Neural cell (in vitro differentiated cells): ENCODE results near the gene DSCAM. TPM values are rescaled to one million over a fixed set of nuclear protein-coding genes. Genes with fewer than 3 reads are reported as not detected.

ENCODE experiments used
- H2AFZ ChIP-seq: fragments of 200-600, 300-800 bp; sonication (generic), shearing (Covaris generic); 2 replicates; pipeline ENCODE4 v1.6.0; 2014; ENCODE audit warnings: low read depth, mild to moderate bottlenecking, antibody characterized with exemption, low read length, moderate library complexity
- H3F3A ChIP-seq: fragments of 200-600 bp; shearing (Covaris generic); 2 replicates; pipeline ENCODE4 v1.6.1; 2016; ENCODE audit warnings: mild to moderate bottlenecking, moderate library complexity, mixed read lengths, antibody characterized with exemption, low read length; ENCODE audit not compliant: insufficient read depth, poor library complexity, severe bottlenecking
- H3K27ac ChIP-seq: fragments of 200-600, 300-800 bp; sonication (generic), shearing (Covaris generic); 2 replicates; pipeline ENCODE4 v1.5.1; 2014; ENCODE audit warnings: mild to moderate bottlenecking, low read length, moderate library complexity
- H3K27me3 ChIP-seq: fragments of 300-800, 200-600 bp; sonication (generic), shearing (Covaris generic); 2 replicates; pipeline ENCODE4 v1.6.0; 2014; ENCODE audit warnings: mild to moderate bottlenecking, low read depth, low read length, moderate library complexity; ENCODE audit not compliant: insufficient read depth
- H3K36me3 ChIP-seq: fragments of 300-800, 200-600 bp; sonication (generic), shearing (Covaris generic); 2 replicates; pipeline ENCODE4 v1.5.1; 2014; ENCODE audit warnings: mild to moderate bottlenecking, antibody characterized with exemption, low read length, moderate library complexity; ENCODE audit not compliant: insufficient read depth
- H3K4me2 ChIP-seq: fragments of 300-800, 200-600 bp; sonication (generic), shearing (Covaris generic); 2 replicates; pipeline ENCODE4 v1.6.0; 2014; ENCODE audit warnings: mild to moderate bottlenecking, low read length
- H3K4me3 ChIP-seq: fragments of 300-800, 200-600 bp; sonication (generic), shearing (Covaris generic); 2 replicates; pipeline ENCODE4 v1.5.1; 2014; ENCODE audit warnings: mild to moderate bottlenecking, low read length, moderate library complexity
- H3K79me2 ChIP-seq: fragments of 200-600 bp; shearing (Covaris generic); replicated peaks from 2 replicates; pipeline ENCODE4 v1.6.0; 2014; ENCODE audit warnings: mild to moderate bottlenecking, low read length, moderate library complexity; ENCODE audit not compliant: insufficient read depth
- H3K9ac ChIP-seq: fragments of 300-800, 200-600 bp; sonication (generic), shearing (Covaris generic); 2 replicates; pipeline ENCODE4 v1.6.1; 2016; ENCODE audit warnings: mild to moderate bottlenecking, low read length, mixed read lengths
- H3K9me2 ChIP-seq: fragments of 200-600 bp; shearing (Covaris generic); 2 replicates; pipeline ENCODE4 v1.6.1; 2016; ENCODE audit warnings: mild to moderate bottlenecking, low read length, mixed read lengths; ENCODE audit not compliant: insufficient read depth
- H3K9me3 ChIP-seq: fragments of 200-600, 300-800 bp; sonication (generic), shearing (Covaris generic); 2 replicates; pipeline ENCODE4 v1.6.1; 2016; ENCODE audit warnings: mild to moderate bottlenecking, mixed run types, low read length, moderate library complexity, mixed read lengths
- H4K20me1 ChIP-seq: fragments of 200-600 bp; shearing (Covaris generic); 2 replicates; pipeline ENCODE4 v1.6.1; 2016; ENCODE audit warnings: mild to moderate bottlenecking, mixed run types; ENCODE audit not compliant: insufficient read depth
- CTCF ChIP-seq: fragments of 450-650 bp; IDR thresholded peaks from 2 replicates; pipeline ENCODE4 v1.5.1; 2014; ENCODE audit warnings: antibody characterized with exemption, mild to moderate bottlenecking, moderate library complexity; ENCODE audit not compliant: poor library complexity, severe bottlenecking
- EP300 ChIP-seq: fragments of 450-650 bp; conservative IDR thresholded peaks from 2 replicates; pipeline ENCODE4 v1.6.1; 2014; ENCODE audit warnings: antibody characterized with exemption, mild to moderate bottlenecking, moderate library complexity; ENCODE audit not compliant: poor library complexity, severe bottlenecking
- EZH2 ChIP-seq: fragments of 200-600, 300-800 bp; shearing (Covaris generic), sonication (generic); IDR thresholded peaks from 2 replicates; pipeline ENCODE4 v1.6.1; 2014; ENCODE audit warnings: antibody characterized with exemption, low read length, borderline replicate concordance, mild to moderate bottlenecking; ENCODE audit not compliant: insufficient read depth, poor library complexity, severe bottlenecking
- MXI1 ChIP-seq: fragments of 450-650 bp; conservative IDR thresholded peaks from 2 replicates; pipeline ENCODE4 v1.6.1; 2014; ENCODE audit warnings: antibody characterized with exemption, mild to moderate bottlenecking; ENCODE audit not compliant: poor library complexity, severe bottlenecking
- POLR2AphosphoS5 ChIP-seq: IDR thresholded peaks from 2 replicates; pipeline ENCODE4 v1.6.1; 2012
- RAD21 ChIP-seq: fragments of 450-650 bp; conservative IDR thresholded peaks from 2 replicates; pipeline ENCODE4 v1.6.1; 2014; ENCODE audit warnings: antibody characterized with exemption, mild to moderate bottlenecking, moderate library complexity
- SMC3 ChIP-seq: fragments of 450-650 bp; conservative IDR thresholded peaks from 2 replicates; pipeline ENCODE4 v1.6.1; 2014; ENCODE audit warnings: antibody characterized with exemption, mild to moderate bottlenecking, moderate library complexity; ENCODE audit not compliant: poor library complexity
- TAF1 ChIP-seq: IDR thresholded peaks from 2 replicates; pipeline ENCODE4 v1.6.1; 2012; ENCODE audit warnings: low read depth
- polyA plus RNA-seq: library from polyadenylated mRNA; depleted of rRNA; stranded (reverse); fragments of >200 nt; gene quantifications from 2 replicates; pipeline ENCODE4 v1.2.3, GENCODE V29; 2014
- TF ChIP-seq, protein P1 (sequence below): IDR thresholded peaks from 2 replicates; pipeline ENCODE4 v1.6.1; 2012; ENCODE audit warnings: borderline replicate concordance

The DSCAM gene
- polyA plus RNA-seq, 1 donor from 2014 or later: 5.3 TPM

DNA sequence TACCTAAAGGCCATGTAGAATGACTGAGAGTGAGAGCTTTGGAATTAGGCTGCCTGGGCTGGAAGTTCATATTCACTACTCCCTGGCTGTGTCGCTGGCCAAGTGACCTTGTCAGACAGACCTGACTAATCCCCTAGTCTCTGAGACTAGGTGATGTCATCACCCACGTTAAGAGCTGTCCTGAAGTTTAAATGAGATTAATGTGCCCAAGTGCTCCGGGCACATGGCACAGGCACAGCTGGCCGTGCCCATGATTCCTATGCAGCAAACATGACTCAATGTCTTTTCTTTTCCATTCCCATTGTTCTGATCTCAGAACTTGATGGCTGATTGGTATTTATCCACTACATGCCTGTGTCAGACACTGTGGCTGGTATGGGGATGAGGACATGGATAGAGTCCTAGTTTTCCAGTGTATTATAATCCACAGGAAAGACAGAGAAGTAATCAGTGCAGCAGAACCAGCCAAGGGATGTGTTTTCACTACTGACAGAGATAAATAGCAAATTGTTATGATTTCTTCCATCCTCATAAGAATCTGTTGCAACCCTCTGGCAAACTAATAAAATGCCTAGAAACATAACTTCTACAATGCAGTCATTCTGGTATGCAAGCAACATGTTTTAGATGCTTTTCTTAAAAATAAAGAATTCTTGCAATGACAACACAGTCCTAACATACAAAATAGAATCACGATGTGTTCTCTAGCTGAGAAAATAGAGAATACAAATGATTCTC, 798.8 kb downstream of the DSCAM start:
- Histone ChIP-seq H3K9me2 (no peaks in the 10 kb centered on the region), H3K4me3 (no peak overlapping the region), H3K9me3 (no peaks in the 10 kb centered on the region), H2AFZ (no peak overlapping the region), H3K9ac (no peak overlapping the region), H3K27ac (no peak overlapping the region), H3K4me2 (no peak overlapping the region), H3F3A (no peaks in the 10 kb centered on the region), H4K20me1 (no peaks in the 10 kb centered on the region), H3K36me3 (no peaks in the 10 kb centered on the region), H3K79me2 (no peaks in the 10 kb centered on the region), H3K27me3 (no peaks in the 10 kb centered on the region)
- no peak for TF ChIP-seq EZH2
- TF ChIP-seq, protein P1, sequence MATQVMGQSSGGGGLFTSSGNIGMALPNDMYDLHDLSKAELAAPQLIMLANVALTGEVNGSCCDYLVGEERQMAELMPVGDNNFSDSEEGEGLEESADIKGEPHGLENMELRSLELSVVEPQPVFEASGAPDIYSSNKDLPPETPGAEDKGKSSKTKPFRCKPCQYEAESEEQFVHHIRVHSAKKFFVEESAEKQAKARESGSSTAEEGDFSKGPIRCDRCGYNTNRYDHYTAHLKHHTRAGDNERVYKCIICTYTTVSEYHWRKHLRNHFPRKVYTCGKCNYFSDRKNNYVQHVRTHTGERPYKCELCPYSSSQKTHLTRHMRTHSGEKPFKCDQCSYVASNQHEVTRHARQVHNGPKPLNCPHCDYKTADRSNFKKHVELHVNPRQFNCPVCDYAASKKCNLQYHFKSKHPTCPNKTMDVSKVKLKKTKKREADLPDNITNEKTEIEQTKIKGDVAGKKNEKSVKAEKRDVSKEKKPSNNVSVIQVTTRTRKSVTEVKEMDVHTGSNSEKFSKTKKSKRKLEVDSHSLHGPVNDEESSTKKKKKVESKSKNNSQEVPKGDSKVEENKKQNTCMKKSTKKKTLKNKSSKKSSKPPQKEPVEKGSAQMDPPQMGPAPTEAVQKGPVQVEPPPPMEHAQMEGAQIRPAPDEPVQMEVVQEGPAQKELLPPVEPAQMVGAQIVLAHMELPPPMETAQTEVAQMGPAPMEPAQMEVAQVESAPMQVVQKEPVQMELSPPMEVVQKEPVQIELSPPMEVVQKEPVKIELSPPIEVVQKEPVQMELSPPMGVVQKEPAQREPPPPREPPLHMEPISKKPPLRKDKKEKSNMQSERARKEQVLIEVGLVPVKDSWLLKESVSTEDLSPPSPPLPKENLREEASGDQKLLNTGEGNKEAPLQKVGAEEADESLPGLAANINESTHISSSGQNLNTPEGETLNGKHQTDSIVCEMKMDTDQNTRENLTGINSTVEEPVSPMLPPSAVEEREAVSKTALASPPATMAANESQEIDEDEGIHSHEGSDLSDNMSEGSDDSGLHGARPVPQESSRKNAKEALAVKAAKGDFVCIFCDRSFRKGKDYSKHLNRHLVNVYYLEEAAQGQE: no peak
- TF ChIP-seq RAD21: no peak
- TF ChIP-seq POLR2AphosphoS5: no peak
- no peak for TF ChIP-seq CTCF
- no peak for TF ChIP-seq MXI1
- TF ChIP-seq TAF1: no peak
- no peak for TF ChIP-seq SMC3
- no peak for TF ChIP-seq EP300

GRCh38 chr21:40047211-40047610, 799.7 kb downstream of the DSCAM start:
- H3K36me3 ChIP-seq: no peaks in the 10 kb centered on the region
- no peak overlapping the region for H3K9ac ChIP-seq
- H3K27ac ChIP-seq: no peak overlapping the region
- no peaks in the 10 kb centered on the region for H4K20me1 ChIP-seq
- H3K79me2 ChIP-seq: no peaks in the 10 kb centered on the region
- H2AFZ ChIP-seq: no peak overlapping the region
- H3K4me2 ChIP-seq: no peak overlapping the region
- no peaks in the 10 kb centered on the region for H3K9me3 ChIP-seq
- no peaks in the 10 kb centered on the region for H3K27me3 ChIP-seq
- H3K9me2 ChIP-seq: no peaks in the 10 kb centered on the region
- H3K4me3 ChIP-seq: no peak overlapping the region
- TF ChIP-seq, protein P1: no peak
- no peak for TF ChIP-seq SMC3
- TF ChIP-seq MXI1: no peak
- TF ChIP-seq CTCF: no peak
- TF ChIP-seq EZH2: no peak
- no peak for TF ChIP-seq TAF1
- no peak for TF ChIP-seq EP300
- no peak for TF ChIP-seq POLR2AphosphoS5
- TF ChIP-seq RAD21: no peak
- no peaks in the 10 kb centered on the region for H3F3A ChIP-seq
